HG02759 (cell line): Measurements from ENCODE around the gene FARP1.
A peak's percentile ranks its signal among the peaks of the same experiment; 100 is the strongest.

Source experiments
- ATAC-seq: cut with Tn5 transposase; IDR thresholded peaks from one replicate; pipeline ENCODE4 v1.9.1; 2021; ENCODE audit warnings: mild to moderate bottlenecking, moderate library complexity; ENCODE audit not compliant: unreplicated experiment

FARP1 gene

GRCh38 chr13:98142380-98143156 lies at the start of gene FARP1:
Gene FARP1, plus strand, starts transcription at chr13:98143094. Its CDS starts 70,149 bp downstream, at chr13:98213243.
- peak; percentile 81 for ATAC-seq

GRCh38 chr13:98094678-98095266 lies 48.1 kb upstream of the FARP1 start:
- ATAC-seq, result no peak

- ATAC-seq, result no peak
Measured at GRCh38 chr13:98096059-98096458, 46.8 kb upstream of the FARP1 start.

DNA sequence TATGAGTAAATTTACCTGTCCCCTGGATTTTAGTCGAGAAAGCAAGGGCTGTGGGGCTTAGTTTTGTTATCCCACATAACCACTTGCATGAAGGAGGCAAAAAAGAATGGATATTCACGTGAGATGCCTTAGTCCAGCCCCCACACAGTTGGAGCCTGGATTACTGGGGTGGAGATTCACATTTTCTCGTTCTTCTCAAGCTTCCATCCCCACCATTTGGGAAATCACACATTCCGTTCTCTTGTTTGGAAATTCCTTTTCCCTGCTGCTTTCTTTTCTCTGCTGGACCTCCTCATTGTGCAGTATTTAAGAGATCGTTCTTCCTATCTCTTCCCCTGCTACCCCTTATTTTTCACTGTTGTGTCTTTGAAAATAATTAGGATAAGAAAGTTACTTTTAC lies 45.1 kb upstream of the FARP1 start:
- ATAC-seq, result no peak

GRCh38 chr13:98098516-98098915 lies 44.4 kb upstream of the FARP1 start:
- ATAC-seq, result no peak

DNA sequence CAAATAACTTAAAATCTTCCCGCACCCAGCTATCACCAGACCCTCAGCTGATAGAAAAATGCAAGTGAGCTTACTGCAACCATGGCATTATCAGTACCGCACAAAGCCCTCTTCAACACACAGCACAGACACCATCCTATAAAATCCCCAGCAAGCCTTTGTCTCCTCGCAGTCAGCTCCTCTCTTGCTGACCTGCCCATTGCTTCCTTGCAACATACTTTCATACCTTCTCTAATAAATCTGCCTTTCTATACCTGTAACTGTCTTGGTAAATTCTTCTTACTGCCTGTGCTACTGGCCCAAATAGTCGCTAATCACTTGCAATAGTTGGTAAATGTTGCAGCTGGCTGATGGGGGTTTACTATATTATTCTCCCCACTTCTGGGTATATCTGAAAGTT lies 43.3 kb upstream of the FARP1 start:
- no peak for ATAC-seq

DNA sequence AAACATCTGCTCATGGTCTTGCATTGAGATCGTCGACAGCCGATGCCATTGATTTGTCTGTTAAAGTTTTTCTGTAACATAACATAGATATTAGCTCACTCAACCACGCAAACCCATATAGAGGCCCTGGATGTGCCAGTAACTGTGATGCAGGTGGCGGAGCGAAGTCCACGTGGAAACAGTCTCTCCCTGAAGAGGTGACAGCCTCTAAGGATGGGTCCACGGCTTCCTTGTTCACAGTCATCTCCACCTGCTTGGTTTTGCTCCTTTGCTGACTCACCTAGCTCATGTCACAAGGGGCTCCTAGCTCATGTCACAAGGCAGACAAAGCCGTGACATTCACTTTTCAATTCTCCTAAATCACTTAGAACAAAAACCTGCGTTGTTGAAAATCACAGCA lies 42.4 kb upstream of the FARP1 start:
- ATAC-seq, result no peak

DNA sequence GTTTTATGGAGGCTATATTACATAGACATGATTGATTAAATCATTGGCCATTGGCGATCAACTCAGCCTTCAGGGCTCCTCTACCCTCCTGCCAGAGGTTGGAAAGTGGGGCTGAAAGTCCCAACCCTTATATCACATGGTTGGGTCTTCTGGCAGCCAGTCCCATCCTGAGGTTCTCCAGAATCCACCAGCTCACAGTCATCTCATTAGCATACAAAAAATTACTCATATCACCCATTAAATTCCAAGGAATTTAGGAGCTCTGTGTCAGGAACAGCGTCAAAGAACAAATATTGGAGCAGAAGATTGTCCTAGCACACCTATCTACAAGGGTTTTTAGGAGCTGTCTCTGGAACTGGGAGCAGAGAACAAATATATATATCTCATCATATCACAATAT lies 39.4 kb upstream of the FARP1 start:
- no peak for ATAC-seq

DNA sequence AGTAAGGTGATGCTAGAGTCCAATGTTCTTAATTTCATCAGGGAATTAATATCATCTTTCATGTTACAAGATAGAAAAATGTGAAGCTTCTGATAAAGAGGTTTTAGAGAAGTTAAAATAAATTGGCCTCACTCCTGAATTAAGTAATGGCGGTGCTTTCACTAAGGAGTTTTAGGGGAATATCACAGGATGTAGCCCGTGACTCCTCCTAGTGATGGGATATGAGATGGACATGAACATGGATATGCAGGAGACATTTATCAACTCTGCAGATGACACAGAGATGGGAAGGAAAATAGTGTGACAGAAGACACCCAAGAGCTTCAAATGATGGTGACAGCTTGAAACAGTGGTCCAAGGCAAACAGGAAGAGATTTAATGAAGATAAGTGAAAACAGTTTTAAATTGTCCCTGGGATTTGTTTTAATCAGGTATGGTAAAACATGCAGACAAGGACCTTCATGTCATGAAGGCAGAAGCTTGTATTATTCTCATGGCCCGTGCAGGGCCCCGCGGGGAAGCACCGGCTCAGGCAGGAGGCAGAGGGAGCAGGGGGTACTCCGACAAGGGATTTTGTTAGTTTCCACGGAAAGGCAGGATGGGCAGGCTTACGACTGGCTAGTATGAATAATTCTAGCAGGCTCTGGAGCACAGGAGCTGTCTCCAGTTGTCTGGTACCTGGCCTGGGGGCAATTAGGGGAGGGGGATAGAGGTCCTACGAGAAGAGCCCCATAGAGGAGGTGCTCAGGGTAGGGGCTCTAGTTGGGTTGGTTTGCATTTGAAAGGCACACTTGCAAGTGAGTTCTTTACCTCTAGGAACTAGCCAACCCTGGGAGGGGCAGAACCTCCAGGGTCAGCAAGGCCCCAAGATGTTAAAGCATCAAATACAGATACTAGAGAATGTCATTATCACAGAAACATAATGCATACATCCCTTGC lies 38.7 kb upstream of the FARP1 start:
- ATAC-seq, result no peak

- ATAC-seq, result no peak
Measured at GRCh38 chr13:98105929-98106336, 37.0 kb upstream of the FARP1 start.

DNA sequence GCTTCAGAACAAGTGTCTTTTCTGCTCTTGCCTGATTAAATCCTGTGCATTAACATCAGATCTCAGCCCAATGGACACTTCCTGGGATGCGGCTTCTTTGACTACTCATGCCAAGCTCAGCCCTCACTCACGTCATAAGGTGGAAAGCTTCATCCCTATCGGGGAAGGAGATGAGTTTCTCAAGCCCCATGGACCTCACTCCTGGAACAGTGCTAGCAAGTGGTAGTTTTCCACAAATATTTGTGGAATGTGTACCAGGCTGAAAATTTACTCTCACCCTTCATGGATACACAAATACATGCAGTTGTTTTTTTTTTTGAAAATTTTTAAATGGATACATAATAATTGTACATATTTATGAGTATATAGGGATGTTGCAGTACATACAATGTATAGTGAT lies 34.6 kb upstream of the FARP1 start:
- ATAC-seq, result no peak

DNA sequence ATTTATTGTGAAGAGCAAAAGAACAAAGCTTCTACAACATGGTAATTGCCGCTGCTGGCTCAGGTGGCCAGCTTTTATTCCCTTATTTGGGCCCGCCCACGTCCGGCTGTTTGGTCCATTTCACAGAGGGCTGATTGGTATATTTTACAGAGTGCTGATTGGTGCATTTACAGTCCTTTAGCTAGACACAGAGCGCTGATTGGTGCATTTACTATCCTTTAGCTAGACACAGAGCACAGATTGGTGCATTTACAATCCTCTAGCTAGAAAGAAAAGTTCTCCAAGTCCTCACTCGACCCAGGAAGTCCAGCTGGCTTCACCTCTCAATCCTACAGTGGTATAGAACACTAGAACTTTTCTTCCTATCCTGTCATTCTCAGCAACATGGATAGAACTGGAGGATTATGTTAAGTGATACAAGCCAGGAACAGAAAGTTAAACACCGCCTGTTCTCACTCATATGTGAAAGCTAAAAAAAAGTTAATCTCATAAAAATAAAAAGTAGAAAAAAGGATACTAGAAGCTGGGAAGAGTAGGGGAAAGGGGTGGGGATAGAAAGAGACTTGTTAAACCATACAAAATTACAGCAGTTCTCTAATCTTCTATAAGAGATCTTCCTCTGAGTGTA lies 33.6 kb upstream of the FARP1 start:
- ATAC-seq, result no peak

- no peak for ATAC-seq
Measured at GRCh38 chr13:98110749-98111148, 32.1 kb upstream of the FARP1 start.

DNA sequence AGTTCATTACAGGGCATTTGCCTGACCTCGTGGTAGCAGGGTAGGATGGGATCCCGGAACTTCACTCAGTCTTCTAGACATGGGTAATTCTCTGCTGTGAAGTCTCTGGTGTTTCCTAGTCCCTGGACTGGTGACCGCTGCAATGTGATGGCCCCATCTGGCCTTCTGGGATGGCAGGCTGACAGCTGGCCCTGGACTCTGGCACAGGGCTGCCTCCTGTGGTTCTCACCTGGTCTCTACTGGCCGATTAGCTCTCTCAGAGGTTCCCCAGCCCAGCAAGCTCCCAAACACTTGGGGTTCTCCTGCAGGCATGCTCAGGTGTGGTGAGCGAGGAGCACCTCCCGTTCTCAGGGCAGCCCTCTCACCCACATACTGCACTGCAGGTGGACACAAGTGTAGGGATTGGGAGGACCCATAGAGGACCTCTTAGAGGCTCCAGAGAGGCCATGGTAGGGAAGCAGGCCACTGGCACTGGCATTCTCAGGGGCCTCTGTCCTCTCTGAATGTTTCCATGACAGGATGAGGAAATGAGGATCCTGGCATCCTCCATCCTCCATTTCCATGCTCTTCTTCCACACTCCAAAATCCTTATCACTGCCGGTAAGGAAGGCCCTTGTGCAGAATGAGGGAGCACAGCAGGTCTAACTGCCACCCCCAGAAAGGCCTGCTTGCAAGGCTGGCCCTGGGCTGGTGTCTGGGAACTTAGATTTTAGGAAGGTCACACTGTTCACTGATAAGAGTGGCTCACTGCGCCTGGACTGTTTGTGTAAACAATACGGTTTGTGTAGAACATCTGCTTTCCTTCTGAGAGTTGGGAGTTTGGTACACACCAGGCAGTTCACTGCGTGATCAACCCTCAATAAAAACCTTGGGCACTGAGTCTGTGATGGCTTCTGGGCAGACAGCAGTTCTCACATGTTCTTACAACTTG lies 31.5 kb upstream of the FARP1 start:
- ATAC-seq, result no peak

GRCh38 chr13:98112456-98112855 lies 30.4 kb upstream of the FARP1 start:
- no peak for ATAC-seq

DNA sequence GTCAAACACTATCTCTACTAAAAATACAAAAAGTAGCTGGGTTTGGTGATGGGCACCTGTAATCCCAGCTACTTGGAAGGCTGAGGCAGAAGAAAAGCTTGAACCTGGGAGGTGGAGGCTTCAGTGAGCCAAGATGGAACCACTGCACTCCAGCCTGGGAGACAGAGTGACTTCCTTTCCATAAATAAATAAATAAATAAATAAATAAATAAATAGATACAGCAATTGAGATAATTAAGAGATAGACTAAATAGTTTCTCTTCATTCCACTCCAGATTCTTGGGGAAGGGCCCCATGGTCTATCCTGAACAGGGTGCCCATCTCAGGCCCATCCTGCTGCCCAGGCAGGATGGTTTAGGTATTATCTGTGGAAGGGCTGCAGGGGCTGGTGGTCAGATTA lies 24.0 kb upstream of the FARP1 start:
- ATAC-seq, result no peak

GRCh38 chr13:98123176-98123575 lies 19.7 kb upstream of the FARP1 start:
- no peak for ATAC-seq

GRCh38 chr13:98129059-98129746 lies 13.7 kb upstream of the FARP1 start:
- no peak for ATAC-seq

- ATAC-seq, result peak; percentile 98
Measured at GRCh38 chr13:98133946-98134345, 8.9 kb upstream of the FARP1 start.
